Small intestine (tissue), 7 donors: ENCODE measurements around the gene PKD1. TPM values are rescaled to one million over a fixed set of nuclear protein-coding genes. Genes with fewer than 3 reads are reported as not detected.

Experiments
- DNase-seq, 2 donors: peaks; one replicate each; pipeline versions ENCODE4 v3.0.0 to v3.0.0-alpha.2; 2013
- FAIRE-seq: peaks from 2 replicates; lab custom pipeline; 2012; peaks lifted over from hg19 to GRCh38; lab: Jason Lieb, UNC
- H3K27ac ChIP-seq, 3 donors: one replicate each; pipeline ENCODE4 v1.5.1; 2013; ENCODE audit warnings: low read length in 2 of 3, mild to moderate bottlenecking in 2 of 3, control low read depth in 1 of 3, inconsistent platforms in 1 of 3, low read depth in 1 of 3, moderate library complexity in 1 of 3
- H3K27me3 ChIP-seq, 3 donors: one replicate each; pipeline ENCODE4 v1.6.1; 2013; ENCODE audit warnings: low read length in 3 of 3, inconsistent platforms in 1 of 3; ENCODE audit not compliant: control insufficient read depth in 3 of 3, insufficient read depth in 3 of 3
- H3K36me3 ChIP-seq, 3 donors: one replicate each; pipeline ENCODE4 v1.6.1; 2013; ENCODE audit warnings: low read length in 3 of 3, inconsistent platforms in 1 of 3, low read depth in 1 of 3, mild to moderate bottlenecking in 1 of 3, moderate library complexity in 1 of 3; ENCODE audit not compliant: control insufficient read depth in 3 of 3, insufficient read depth in 2 of 3
- H3K4me1 ChIP-seq, 3 donors: one replicate each; pipeline ENCODE4 v1.6.1; 2013; ENCODE audit warnings: low read length in 2 of 3, inconsistent platforms in 1 of 3, low read depth in 1 of 3, mild to moderate bottlenecking in 1 of 3, moderate library complexity in 1 of 3; ENCODE audit not compliant: control insufficient read depth in 3 of 3, insufficient read depth in 2 of 3
- H3K4me3 ChIP-seq, 3 donors: one replicate each; pipeline ENCODE4 v1.5.1; 2013; ENCODE audit warnings: low read length in 3 of 3, control low read depth in 1 of 3, inconsistent platforms in 1 of 3, low read depth in 1 of 3, mild to moderate bottlenecking in 1 of 3, moderate library complexity in 1 of 3
- H3K9me3 ChIP-seq, 2 donors: one replicate each; pipeline ENCODE4 v1.6.1; 2013; ENCODE audit warnings: low read depth in 1 of 2, low read length in 1 of 2; ENCODE audit not compliant: control insufficient read depth in 2 of 2, insufficient read depth in 1 of 2
- WGBS, 3 donors: extraction: QIAGEN DNeasy Blood & Tissue Kit; methylation state at CpG; one replicate each; pipeline ENCODE4 v1.1.7; 2013; 5-methylcytosine and 5-hydroxymethylcytosine counted together
- polyA plus RNA-seq, 4 donors: library from polyadenylated mRNA; stranded (reverse) in 3 of 4; unstranded in 1 of 4; fragments of 200-250 nt in 3 of 4; fragments of 120-200 nt in 1 of 4; gene quantifications; one replicate each; pipeline versions ENCODE4 v1.2.1 to v1.2.3, GENCODE V29; 2013
- donor health status: healthy with polysubstance abuse.
- donor health status: control.
- donor health status: control.
- donor health status: Bipolar disorder and iron deficiency.
- donor health status: healthy.

PKD1 gene
- polyA plus RNA-seq, 4 donors = 10.5 to 42.2 (median 26.7) TPM

GRCh38 chr16:2076072-2076865, 59.4 kb downstream of the PKD1 start:
- no peak overlapping the region for H3K4me3 ChIP-seq
- FAIRE-seq = no peak
- H3K27ac ChIP-seq = no peak overlapping the region
- no peaks in the 10 kb centered on the region for H3K9me3 ChIP-seq
- DNase-seq = no peak
- no peaks in the 10 kb centered on the region for H3K27me3 ChIP-seq
- 95 to 97% (median 96%) methylated on average over 26 to 28 of the region's 28 CpGs for WGBS, 3 donors
- H3K36me3 ChIP-seq = peaks cover 12 to 98% (median 20%) of the 10 kb centered on the region in 3 donors
- no peaks in the 10 kb centered on the region for H3K4me1 ChIP-seq

GRCh38 chr16:2075631-2076030, 60.1 kb downstream of the PKD1 start:
- Histone ChIP-seq H3K4me3 (no peak overlapping the region), H3K9me3 (no peaks in the 10 kb centered on the region), H3K27ac (no peak overlapping the region), H3K27me3 (no peaks in the 10 kb centered on the region), H3K4me1 (no peaks in the 10 kb centered on the region), H3K36me3 (peaks cover 12 to 98% (median 20%) of the 10 kb centered on the region in 3 donors)
- DNase-seq = no peak
- 94 to 97% (median 97%) methylated on average over 24 of the region's 24 CpGs for WGBS, 3 donors
- FAIRE-seq = no peak

- Histone ChIP-seq H3K27me3 (no peaks in the 10 kb centered on the region), H3K4me3 (no peak overlapping the region), H3K9me3 (no peaks in the 10 kb centered on the region), H3K36me3 (peaks cover 8 to 94% (median 20%) of the 10 kb centered on the region in 3 donors), H3K27ac (no peak overlapping the region), H3K4me1 (no peaks in the 10 kb centered on the region)
- FAIRE-seq (no peak), DNase-seq (no peak)
- WGBS, 3 donors = 94 to 96% (median 95%) methylated on average over 20 of the region's 20 CpGs
Measured at GRCh38 chr16:2074071-2074470, 61.6 kb downstream of the PKD1 start.

GRCh38 chr16:2072926-2073325, 62.8 kb downstream of the PKD1 start:
- no peak overlapping the region for H3K27ac ChIP-seq
- 85 to 92% (median 91%) methylated on average over 8 of the region's 8 CpGs for WGBS, 3 donors
- no peaks in the 10 kb centered on the region for H3K4me1 ChIP-seq
- H3K9me3 ChIP-seq = no peaks in the 10 kb centered on the region
- peaks cover 6 to 93% (median 20%) of the 10 kb centered on the region in 3 donors for H3K36me3 ChIP-seq
- DNase-seq (no peak), FAIRE-seq (no peak)
- H3K27me3 ChIP-seq = no peaks in the 10 kb centered on the region
- no peak overlapping the region for H3K4me3 ChIP-seq

GRCh38 chr16:2071454-2072202, 64.1 kb downstream of the PKD1 start:
- Histone ChIP-seq H3K27ac (no peak overlapping the region), H3K4me3 (no peak overlapping the region), H3K9me3 (no peaks in the 10 kb centered on the region), H3K4me1 (no peaks in the 10 kb centered on the region), H3K36me3 (peaks cover 6 to 90% (median 16%) of the 10 kb centered on the region in 3 donors), H3K27me3 (no peaks in the 10 kb centered on the region)
- no peak for DNase-seq
- FAIRE-seq = no peak
- WGBS, 3 donors = 86 to 92% (median 89%) methylated on average over 24 to 34 of the region's 34 CpGs

GRCh38 chr16:2070576-2071453, 64.9 kb downstream of the PKD1 start:
- FAIRE-seq (no peak), DNase-seq (no peak)
- H3K4me3 ChIP-seq = no peak overlapping the region
- WGBS, 3 donors = 94 to 95% (median 95%) methylated on average over 26 to 29 of the region's 29 CpGs
- H3K9me3 ChIP-seq = no peaks in the 10 kb centered on the region
- peaks cover 6 to 90% (median 18%) of the 10 kb centered on the region in 3 donors for H3K36me3 ChIP-seq
- no peaks in the 10 kb centered on the region for H3K27me3 ChIP-seq
- no peak overlapping the region for H3K27ac ChIP-seq
- no peaks in the 10 kb centered on the region for H3K4me1 ChIP-seq

GRCh38 chr16:2066139-2066538, 69.6 kb downstream of the PKD1 start:
- Histone ChIP-seq H3K4me3 (no peak overlapping the region), H3K27me3 (no peaks in the 10 kb centered on the region), H3K9me3 (no peaks in the 10 kb centered on the region), H3K4me1 (no peaks in the 10 kb centered on the region), H3K36me3 (peaks cover 9 to 88% (median 11%) of the 10 kb centered on the region in 3 donors), H3K27ac (no peak overlapping the region)
- FAIRE-seq = no peak
- DNase-seq = no peak
- WGBS, 3 donors = 96 to 98% (median 97%) methylated on average over 11 of the region's 11 CpGs
